ENCODE measurements around the gene CAMTA1. TPM values are rescaled to one million over a fixed set of nuclear protein-coding genes. Genes with fewer than 3 reads are reported as not detected.

CAMTA1 gene
- total and polyA plus RNA-seq, 4 donors = 48.1 to 140 (median 52.3) TPM

DNA sequence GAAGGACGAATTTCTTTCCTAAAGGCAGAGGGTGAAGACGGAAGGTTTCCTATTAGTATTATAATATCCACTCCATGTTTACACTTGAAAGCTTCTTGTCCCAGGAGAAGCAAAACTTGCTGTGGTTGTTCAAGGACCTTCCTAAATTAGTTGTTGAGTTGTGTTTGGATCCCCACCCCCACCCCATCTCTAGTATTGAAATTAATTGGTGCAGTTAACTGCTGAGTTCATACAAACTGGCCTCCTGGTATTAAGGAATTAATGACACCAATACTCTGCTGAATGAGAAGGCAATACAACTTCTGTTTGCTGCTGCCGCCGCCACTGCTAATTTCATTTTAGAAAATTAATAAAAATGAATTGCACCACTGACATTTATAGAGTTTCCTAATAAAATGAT, 308.8 kb downstream of the CAMTA1 start:
- Histone ChIP-seq H3K27ac (ENCODE audit: low read depth in 1 of 2, low read length in 1 of 2) (no peak overlapping the region), H3K4me1 (ENCODE audit: control insufficient read depth in 5 of 5, insufficient read depth in 5 of 5, low read length in 5 of 5) (peaks cover 0 to 8% (median 0%) of the 10 kb centered on the region in 5 donors), H3K36me3 (ENCODE audit: control insufficient read depth in 4 of 4, insufficient read depth in 4 of 4, low read length in 4 of 4) (no peaks in the 10 kb centered on the region), H3K27me3 (ENCODE audit: control insufficient read depth in 3 of 3, insufficient read depth in 3 of 3, low read length in 2 of 3) (peaks cover 3 to 40% (median 5%) of the 10 kb centered on the region in 3 donors), H3K4me3 (no peak overlapping the region), H3K9ac (ENCODE audit: insufficient read depth in 1 of 2, low read length in 2 of 2) (no peak overlapping the region), H3K9me3 (ENCODE audit: control insufficient read depth in 4 of 4, insufficient read depth in 3 of 4, low read length in 3 of 4) (no peaks in the 10 kb centered on the region)
- 82 to 87% methylated on average over 4 of the region's 4 CpGs for WGBS, 2 donors
- no peak for ATAC-seq (ENCODE audit: insufficient read depth, low FRiP score)
- TF ChIP-seq, protein P1, sequence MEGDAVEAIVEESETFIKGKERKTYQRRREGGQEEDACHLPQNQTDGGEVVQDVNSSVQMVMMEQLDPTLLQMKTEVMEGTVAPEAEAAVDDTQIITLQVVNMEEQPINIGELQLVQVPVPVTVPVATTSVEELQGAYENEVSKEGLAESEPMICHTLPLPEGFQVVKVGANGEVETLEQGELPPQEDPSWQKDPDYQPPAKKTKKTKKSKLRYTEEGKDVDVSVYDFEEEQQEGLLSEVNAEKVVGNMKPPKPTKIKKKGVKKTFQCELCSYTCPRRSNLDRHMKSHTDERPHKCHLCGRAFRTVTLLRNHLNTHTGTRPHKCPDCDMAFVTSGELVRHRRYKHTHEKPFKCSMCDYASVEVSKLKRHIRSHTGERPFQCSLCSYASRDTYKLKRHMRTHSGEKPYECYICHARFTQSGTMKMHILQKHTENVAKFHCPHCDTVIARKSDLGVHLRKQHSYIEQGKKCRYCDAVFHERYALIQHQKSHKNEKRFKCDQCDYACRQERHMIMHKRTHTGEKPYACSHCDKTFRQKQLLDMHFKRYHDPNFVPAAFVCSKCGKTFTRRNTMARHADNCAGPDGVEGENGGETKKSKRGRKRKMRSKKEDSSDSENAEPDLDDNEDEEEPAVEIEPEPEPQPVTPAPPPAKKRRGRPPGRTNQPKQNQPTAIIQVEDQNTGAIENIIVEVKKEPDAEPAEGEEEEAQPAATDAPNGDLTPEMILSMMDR (IDR thresholded peaks at IDR 0.05; ENCODE audit: control extremely low read depth, extremely low read depth) = no peak
- DNase-seq = no peak

DNA sequence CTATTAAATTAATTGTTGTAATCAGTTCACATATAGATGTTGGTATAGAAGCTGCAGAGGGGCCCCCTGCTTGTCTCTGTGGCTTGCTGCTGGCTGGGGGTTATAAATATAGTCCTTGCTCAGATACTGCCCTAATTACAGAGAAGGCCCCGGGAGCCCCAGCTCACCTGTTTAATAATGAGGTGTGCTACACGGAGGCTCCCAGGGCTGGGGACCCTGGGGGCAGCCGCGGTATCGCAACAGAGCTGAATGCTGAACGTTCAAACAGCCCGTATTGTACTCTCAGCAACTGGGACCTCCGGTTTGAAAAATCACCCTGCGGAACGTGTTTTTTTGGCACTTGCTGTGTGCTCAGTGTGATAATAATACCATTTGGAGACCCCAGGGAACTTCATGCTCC, 309.3 kb downstream of the CAMTA1 start:
- no peak for ATAC-seq (ENCODE audit: insufficient read depth, low FRiP score)

DNA sequence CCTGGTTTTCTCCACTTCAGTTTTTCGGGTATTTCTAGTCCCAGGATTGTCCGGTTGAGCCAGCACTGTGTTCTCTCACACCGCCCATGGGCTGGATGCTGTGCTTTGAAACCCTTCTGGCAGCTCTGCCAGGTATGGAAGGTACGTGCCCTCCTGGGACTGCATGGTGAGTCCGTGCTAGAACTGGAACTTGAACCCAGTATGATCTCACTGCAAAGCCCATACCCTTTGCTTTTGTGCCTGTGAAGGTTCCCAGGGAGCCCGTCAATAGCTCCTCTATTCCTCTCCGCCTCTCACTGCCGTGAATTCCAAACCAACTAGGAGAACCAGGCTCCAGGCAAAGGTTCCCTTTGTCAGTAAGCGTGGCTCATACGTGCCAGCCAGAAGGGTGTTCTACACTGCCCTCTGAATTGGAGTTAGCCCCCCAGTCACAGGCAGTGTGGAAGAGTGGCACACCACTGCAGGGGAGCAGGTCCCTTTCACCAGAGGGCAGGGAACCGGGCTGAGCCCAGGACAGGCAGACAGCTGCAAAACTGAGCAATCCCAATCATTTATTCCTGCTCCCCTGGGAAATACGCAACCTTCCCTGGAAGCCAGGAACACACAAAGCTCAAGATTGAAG, 310.2 kb downstream of the CAMTA1 start:
- peaks cover 0 to 8% (median 0%) of the 10 kb centered on the region in 5 donors for H3K4me1 ChIP-seq (ENCODE audit: control insufficient read depth in 5 of 5, insufficient read depth in 5 of 5, low read length in 5 of 5)
- no peaks in the 10 kb centered on the region for H3K36me3 ChIP-seq (ENCODE audit: control insufficient read depth in 4 of 4, insufficient read depth in 4 of 4, low read length in 4 of 4)
- no peaks in the 10 kb centered on the region for H3K9me3 ChIP-seq (ENCODE audit: control insufficient read depth in 4 of 4, insufficient read depth in 3 of 4, low read length in 3 of 4)
- no peak for DNase-seq
- H3K27ac ChIP-seq (ENCODE audit: low read depth in 1 of 2, low read length in 1 of 2) = no peak overlapping the region
- TF ChIP-seq, protein P1 (IDR thresholded peaks at IDR 0.05; ENCODE audit: control extremely low read depth, extremely low read depth) = no peak
- H3K4me3 ChIP-seq = no peak overlapping the region
- H3K9ac ChIP-seq (ENCODE audit: insufficient read depth in 1 of 2, low read length in 2 of 2) = no peak overlapping the region
- H3K27me3 ChIP-seq (ENCODE audit: control insufficient read depth in 3 of 3, insufficient read depth in 3 of 3, low read length in 2 of 3) = peaks cover 3 to 47% (median 5%) of the 10 kb centered on the region in 3 donors
- no peak for ATAC-seq (ENCODE audit: insufficient read depth, low FRiP score)
- WGBS, 2 donors = 79 to 84% methylated on average over 12 of the region's 12 CpGs

More for the DNA sequence above, 309.3 kb downstream of the CAMTA1 start:
- H3K4me1 ChIP-seq (ENCODE audit: control insufficient read depth in 5 of 5, insufficient read depth in 5 of 5, low read length in 5 of 5) = peaks cover 0 to 8% (median 0%) of the 10 kb centered on the region in 5 donors
- no peak overlapping the region for H3K9ac ChIP-seq (ENCODE audit: insufficient read depth in 1 of 2, low read length in 2 of 2)
- DNase-seq = no peak
- H3K9me3 ChIP-seq (ENCODE audit: control insufficient read depth in 4 of 4, insufficient read depth in 3 of 4, low read length in 3 of 4) = no peaks in the 10 kb centered on the region
- 55 to 86% methylated on average over 10 of the region's 10 CpGs for WGBS, 2 donors
- H3K27me3 ChIP-seq (ENCODE audit: control insufficient read depth in 3 of 3, insufficient read depth in 3 of 3, low read length in 2 of 3) = peaks cover 3 to 42% (median 5%) of the 10 kb centered on the region in 3 donors
- H3K4me3 ChIP-seq = no peak overlapping the region
- H3K36me3 ChIP-seq (ENCODE audit: control insufficient read depth in 4 of 4, insufficient read depth in 4 of 4, low read length in 4 of 4) = no peaks in the 10 kb centered on the region
- TF ChIP-seq, protein P1 (IDR thresholded peaks at IDR 0.05; ENCODE audit: control extremely low read depth, extremely low read depth) = no peak
- H3K27ac ChIP-seq (ENCODE audit: low read depth in 1 of 2, low read length in 1 of 2) = no peak overlapping the region

Measured in lung (tissue), 12 donors.